Stimulated activated CD8-positive, alpha-beta memory T cell treated with anti-CD3 and anti-CD28 coated beads, Interleukin-7, amount 100 ng/mL, for 1 hour (primary cell): ENCODE data around the gene PEX26.
"Not testable (repeated sequence)": the region's sequence is repeated elsewhere in the genome, so short reads cannot be mapped to it uniquely, and the experiment has no call there.

ENCODE experiments used
- DNase-seq, 2 donors: peaks; one replicate each; pipeline ENCODE4 v3.0.0-alpha.2; 2020; ENCODE audit warnings: low read depth in 2 of 2

PEX26 gene

DNA sequence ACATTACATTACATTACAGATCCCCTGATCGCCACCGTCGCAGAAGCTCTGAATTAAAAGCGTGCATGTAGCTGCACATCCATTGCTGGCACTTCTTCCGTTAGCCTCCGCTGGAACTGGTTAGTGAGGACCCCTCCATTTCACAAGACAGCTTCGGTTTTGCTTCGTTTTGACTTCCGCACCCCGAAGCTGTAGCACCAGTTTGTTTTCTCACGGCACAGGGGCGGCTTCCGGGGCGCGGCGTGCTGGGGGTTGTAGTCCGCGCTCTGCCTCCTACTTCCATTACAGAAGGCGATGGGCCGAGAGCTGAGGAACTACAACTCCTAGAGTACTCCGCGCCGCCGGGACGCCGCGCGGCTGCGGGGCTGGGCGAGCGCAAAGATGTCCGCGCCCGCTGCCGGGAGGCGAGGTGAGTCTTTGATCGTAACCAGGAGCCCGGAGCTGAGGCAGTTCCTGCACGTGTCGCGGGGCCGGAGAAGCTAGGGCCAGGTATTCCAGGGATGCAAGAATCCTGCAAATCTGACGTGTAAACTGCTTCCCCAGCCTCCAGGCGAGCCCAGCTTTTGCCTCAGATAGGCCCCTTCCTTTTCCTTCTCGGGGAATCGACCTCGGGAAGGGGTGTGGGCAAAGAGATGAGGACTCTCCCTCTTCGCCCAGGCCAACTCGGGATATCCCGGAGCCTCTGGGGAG lies at the start of gene PEX26:
Gene PEX26 (plus strand): TSS at position 352 of the 690 bp plus-strand sequence. CDS start 387 bp downstream, outside the sequence.
- DNase-seq: peak; percentile 82 to 83

DNA sequence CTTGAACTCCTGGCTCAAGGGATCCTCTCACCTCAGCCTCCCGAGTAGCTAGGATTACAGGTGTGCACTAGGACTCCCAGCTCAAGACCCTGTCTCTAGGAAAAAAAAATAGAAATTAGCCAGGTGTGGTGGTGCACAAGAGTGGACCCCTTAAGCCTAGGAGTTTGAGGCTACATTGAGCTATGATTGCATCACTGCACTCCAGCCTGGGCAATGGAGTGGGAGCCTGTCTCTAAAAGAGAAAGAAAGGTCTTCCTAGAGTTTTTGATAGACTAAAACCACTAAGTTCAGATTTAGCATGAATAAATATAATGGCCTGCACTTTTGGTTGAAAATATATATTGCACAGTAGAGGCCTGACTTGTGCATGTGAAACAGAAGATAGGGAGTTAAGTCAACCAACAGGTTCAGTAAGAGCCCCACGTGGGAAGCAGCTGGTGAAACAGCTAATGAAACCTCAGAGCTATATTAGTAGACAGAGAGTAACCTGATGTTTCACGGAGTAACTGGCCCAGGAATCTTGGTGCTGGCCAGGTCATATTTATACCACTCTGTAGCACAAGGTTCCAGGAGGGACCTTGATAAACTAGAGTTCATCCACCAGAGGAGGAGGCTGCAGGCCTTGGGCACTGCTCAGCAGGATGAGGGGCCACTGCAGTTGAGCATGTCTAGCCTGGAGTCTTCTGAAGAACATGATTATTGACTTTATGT lies 48.8 kb upstream of the PEX26 start:
- DNase-seq: no peak

GRCh38 chr22:18029686-18030267 lies 48.0 kb upstream of the PEX26 start:
- no peak for DNase-seq

- DNase-seq: no peak
These were observed 45.9 kb upstream of the PEX26 start for GRCh38 chr22:18031695-18032454.

GRCh38 chr22:18032455-18033101 lies 45.2 kb upstream of the PEX26 start:
- no peak for DNase-seq

DNA sequence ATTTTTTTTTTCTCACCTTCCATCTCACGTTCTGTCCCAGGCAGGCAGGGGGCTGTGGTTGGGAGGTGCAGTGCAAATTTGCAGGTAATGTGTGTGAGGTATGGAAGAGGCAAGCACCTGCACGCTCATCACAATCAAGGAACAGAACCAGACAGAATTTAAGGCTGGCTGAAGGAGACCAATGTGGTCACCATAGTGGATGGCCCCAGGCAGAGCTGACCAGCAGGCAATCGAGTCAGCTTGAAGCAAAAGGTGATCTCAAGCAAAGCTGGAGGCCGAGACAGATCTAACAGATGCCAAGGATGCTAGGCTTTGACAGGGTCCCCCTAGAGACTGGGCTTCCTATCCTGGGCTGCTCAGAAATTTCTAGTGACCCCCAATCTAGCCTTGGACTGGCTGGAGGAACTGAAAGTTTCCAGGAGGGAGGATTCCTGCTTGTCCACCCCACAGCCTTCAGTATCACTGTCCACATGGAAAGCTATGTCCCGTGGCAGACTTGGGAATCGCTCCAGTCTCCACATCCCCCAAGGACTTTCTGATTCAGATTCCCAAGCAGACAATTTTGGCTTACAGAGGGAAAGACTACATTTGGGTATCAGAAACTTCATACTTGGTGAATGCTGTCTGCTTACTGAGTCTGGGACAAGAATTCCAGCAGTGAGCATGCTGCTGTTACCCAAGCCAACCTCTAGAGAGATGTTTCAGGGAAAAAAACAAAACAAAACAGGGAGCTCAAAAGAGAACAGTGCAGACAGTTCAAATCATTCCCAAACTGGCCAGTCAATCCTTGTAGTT lies 44.4 kb upstream of the PEX26 start:
- DNase-seq: no peak

- no peak for DNase-seq
These were observed 43.7 kb upstream of the PEX26 start for GRCh38 chr22:18034076-18034475.

DNA sequence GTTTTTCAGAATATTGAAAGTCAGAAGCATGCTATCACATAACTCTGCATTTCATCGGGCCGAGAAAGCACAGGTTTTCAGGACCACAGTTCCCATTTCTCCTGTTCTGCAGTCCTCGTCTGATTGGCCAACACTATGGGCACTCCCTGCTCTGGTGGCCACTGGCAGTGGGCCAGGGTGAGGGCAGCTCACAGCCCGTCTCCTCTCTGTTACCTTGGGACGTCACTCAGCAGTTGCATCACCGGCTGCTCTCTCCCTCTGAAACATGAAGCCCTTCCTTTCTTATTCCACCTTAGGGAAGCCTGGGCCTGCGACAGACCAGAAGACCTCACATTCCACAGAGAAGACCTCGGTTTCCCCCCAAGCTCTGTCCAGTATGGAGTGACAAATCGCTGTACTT lies 42.0 kb upstream of the PEX26 start:
- DNase-seq: no peak

- not testable (repeated sequence) for DNase-seq
These were observed 36.9 kb upstream of the PEX26 start for GRCh38 chr22:18040898-18041297.

DNA sequence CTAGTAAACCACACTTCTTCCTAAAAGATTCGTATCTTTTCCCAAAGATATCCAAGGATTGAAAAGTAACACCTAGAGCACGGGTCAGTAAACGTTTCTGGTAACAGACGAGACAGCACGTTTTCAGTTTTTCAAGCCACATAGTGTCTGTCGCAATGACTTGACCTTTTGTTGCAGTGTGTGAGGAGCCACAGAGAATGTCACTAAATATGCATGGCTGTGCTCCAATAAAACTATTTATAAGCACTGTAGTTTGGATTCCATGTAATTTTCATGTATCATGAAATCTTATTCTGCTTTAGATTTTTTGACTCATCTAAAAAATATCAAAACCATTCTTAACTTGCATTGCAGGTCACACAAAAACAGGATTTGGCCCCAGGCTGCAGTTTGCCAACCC lies 35.1 kb upstream of the PEX26 start:
- no peak for DNase-seq

- DNase-seq: no peak
These were observed 33.1 kb upstream of the PEX26 start for GRCh38 chr22:18044548-18045271.

- DNase-seq: no peak
These were observed 32.0 kb upstream of the PEX26 start for GRCh38 chr22:18045794-18046193.

DNA sequence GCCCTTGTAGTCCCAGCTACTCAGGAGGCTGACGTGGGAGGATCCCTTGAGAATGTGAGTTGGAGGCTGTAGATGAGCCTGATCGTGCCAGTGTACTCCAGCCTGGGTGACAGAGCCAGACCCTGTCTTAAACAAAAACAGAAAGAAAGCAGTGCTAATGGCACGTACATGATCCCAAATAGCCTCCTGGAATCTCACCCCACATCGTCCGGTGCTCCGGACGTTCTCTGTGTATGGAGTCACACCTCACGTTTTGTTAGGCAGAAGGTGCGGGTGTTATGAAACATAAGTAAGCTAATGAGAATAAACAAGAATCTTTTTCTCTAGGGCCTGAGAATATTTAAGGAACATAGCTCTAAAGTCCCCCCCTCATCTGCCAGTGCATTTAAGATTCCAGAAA lies 29.7 kb upstream of the PEX26 start:
- DNase-seq: no peak

DNA sequence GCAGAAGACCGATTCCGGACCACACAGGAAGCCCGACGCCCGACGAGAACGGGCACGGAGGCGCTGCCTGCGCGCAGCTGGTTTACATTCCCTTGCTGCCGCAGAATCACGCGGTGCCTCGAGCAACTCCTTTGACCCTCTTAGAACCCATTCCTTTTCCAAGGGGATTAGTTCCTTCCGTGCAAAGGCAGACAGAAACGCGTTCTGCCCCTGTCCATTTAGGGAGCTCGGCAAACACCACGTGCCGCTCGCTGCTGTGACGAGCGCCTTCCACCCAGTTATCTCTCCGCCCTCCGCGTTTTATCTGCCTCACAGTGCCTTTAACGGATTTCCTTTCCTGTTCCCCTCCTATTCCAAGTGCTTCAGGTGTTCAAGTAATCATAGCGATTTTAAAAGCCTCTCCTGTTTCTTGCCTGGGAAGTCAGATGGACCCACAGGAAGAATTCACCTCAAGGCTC lies 29.3 kb upstream of the PEX26 start:
- DNase-seq: no peak

- no peak for DNase-seq
These were observed 27.7 kb upstream of the PEX26 start for GRCh38 chr22:18050065-18050464.

GRCh38 chr22:18051113-18051512 lies 26.7 kb upstream of the PEX26 start:
- DNase-seq: not testable (repeated sequence)

DNA sequence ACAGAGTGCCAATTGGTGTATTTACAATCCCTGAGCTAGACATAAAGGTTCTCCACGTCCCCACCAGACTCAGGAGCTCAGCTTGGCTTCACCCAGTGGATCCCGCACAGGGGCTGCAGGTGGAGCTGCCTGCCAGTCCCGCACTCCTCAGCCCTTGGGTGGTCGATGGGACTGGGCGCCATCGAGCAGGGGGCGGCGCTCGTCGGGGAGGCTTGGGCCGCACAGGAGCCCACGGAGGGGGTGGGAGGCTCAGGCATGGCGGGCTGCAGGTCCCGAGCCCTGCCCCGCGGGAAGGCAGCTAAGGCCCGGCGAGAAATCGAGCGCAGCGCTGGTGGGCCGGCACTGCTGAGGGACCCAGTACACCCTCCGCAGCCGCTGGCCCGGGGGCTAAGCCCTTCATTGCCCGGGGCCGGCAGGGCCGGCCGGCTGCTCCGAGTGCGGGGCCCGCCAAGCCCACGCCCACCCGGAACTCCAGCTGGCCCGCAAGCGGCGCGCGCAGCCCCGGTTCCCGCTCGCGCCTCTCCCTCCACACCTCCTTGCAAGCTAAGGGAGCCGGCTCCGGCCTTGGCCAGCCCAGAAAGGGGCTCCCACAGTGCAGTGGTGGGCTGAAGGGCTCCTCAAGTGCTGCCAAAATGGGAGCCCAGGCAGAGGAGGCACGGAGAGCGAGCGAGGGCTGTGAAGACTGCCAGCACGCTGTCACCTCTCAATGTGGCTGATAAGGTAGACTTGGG lies 24.4 kb upstream of the PEX26 start:
- DNase-seq: not testable (repeated sequence)

GRCh38 chr22:18055619-18056160 lies 22.1 kb upstream of the PEX26 start:
- no peak for DNase-seq

DNA sequence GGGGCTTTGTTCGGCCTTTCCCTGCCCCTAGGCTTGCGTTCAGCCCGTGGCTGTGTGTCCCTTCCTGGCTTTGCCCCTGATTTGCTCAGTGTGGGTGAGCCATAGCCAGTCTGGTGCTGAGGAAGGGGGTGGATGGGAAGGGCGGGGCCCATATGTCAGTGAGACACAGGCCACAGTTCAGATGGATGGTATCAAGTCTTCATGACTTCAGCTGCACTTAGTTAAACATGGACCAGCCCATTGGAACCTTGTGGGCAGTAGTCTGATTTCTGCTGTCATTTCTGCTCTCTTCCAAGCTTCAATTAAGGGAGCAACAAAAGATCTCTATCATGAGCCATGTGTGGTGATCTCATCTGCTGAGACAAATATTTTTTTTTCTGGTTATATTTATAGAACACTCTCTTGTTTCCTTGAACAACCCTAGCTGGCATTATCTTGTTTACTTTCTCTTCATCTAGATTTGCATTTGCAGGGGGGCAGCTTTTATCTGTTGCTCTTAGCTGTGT lies 21.6 kb upstream of the PEX26 start:
- no peak for DNase-seq
